ENCODE measurements around the gene CEACAM8.

DNA sequence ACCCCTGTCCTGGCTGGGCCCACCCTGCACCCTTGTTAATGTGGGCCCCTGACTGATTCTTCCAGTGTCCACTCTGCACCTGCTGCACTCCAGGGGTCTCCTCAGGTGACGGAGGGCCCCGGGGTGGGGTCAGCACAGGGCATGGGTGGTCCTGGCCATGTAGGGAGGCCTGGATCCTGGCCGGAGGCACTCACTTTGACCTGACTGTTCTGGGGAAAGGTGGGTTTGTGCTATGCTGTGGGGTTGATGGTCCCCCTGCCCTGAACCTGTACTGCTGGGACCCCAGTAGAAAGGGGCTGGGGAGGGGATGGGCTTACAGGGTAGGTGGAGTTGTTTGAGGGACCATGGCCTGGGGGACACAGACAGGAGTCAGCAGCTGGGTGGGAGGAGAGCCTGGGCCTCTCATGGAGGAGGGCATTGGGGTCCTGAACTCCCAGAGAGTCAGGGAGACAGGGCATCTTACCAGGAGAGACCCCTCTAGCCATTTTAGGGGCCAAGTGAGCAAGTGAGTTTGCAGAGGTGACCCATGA lies 40.6 kb downstream of the CEACAM8 start:
- TF ChIP-seq POLR2A (IDR thresholded peaks at IDR 0.05), result no peak
- TF ChIP-seq, protein P1, sequence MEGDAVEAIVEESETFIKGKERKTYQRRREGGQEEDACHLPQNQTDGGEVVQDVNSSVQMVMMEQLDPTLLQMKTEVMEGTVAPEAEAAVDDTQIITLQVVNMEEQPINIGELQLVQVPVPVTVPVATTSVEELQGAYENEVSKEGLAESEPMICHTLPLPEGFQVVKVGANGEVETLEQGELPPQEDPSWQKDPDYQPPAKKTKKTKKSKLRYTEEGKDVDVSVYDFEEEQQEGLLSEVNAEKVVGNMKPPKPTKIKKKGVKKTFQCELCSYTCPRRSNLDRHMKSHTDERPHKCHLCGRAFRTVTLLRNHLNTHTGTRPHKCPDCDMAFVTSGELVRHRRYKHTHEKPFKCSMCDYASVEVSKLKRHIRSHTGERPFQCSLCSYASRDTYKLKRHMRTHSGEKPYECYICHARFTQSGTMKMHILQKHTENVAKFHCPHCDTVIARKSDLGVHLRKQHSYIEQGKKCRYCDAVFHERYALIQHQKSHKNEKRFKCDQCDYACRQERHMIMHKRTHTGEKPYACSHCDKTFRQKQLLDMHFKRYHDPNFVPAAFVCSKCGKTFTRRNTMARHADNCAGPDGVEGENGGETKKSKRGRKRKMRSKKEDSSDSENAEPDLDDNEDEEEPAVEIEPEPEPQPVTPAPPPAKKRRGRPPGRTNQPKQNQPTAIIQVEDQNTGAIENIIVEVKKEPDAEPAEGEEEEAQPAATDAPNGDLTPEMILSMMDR (IDR thresholded peaks at IDR 0.05), result no peak

Data from gastroesophageal sphincter (tissue), 3 donors.